NCI-H526 (cell line): ENCODE data around the gene SPATA12.

Experiments used
- DNase-seq, 2 experiments: peaks; one replicate each; lab custom pipeline; 2025; lab: John Stamatoyannopoulos, UW

Gene SPATA12

GRCh38 chr3:57052662-57053061 is 7.8 kb upstream of the SPATA12 start:
- no peak for DNase-seq

GRCh38 chr3:57053122-57053521 is 7.3 kb upstream of the SPATA12 start:
- no peak for DNase-seq

- DNase-seq: no peak
These were observed 3.1 kb upstream of the SPATA12 start for GRCh38 chr3:57057351-57057750.

GRCh38 chr3:57059411-57059810 is 1.1 kb upstream of the SPATA12 start:
- no peak for DNase-seq

GRCh38 chr3:57061556-57061955 is 1.1 kb downstream of the SPATA12 start:
- DNase-seq: no peak

GRCh38 chr3:57062101-57062631 is 1.7 kb downstream of the SPATA12 start:
- no peak for DNase-seq

GRCh38 chr3:57063032-57063431 is 2.6 kb downstream of the SPATA12 start:
- no peak for DNase-seq

GRCh38 chr3:57064001-57064400 is 3.5 kb downstream of the SPATA12 start:
- no peak for DNase-seq

- DNase-seq: no peak
These were observed 4.1 kb downstream of the SPATA12 start for GRCh38 chr3:57064572-57064971.

- DNase-seq: no peak
These were observed 5.1 kb downstream of the SPATA12 start for GRCh38 chr3:57065588-57065987.

- no peak for DNase-seq
These were observed 6.0 kb downstream of the SPATA12 start for GRCh38 chr3:57066471-57066870.

- DNase-seq: no peak
These were observed 8.1 kb downstream of the SPATA12 start for GRCh38 chr3:57068437-57069089.

- no peak for DNase-seq
These were observed 9.0 kb downstream of the SPATA12 start for GRCh38 chr3:57069503-57069902.

GRCh38 chr3:57073628-57074027 is 13.2 kb downstream of the SPATA12 start:
- no peak for DNase-seq

- DNase-seq: no peak
These were observed 13.7 kb downstream of the SPATA12 start for GRCh38 chr3:57074135-57074534.

GRCh38 chr3:57076422-57076951 is 16.0 kb downstream of the SPATA12 start:
- no peak for DNase-seq

- DNase-seq: no peak
These were observed 17.3 kb downstream of the SPATA12 start for GRCh38 chr3:57077630-57078343.

- peak; percentile 75 to 88 for DNase-seq
These were observed 17.8 kb downstream of the SPATA12 start for GRCh38 chr3:57078344-57078634.

- DNase-seq: peak in 1 of 2 experiments; percentile 77
These were observed 18.4 kb downstream of the SPATA12 start for GRCh38 chr3:57078635-57079473.

- DNase-seq: no peak
These were observed 19.0 kb downstream of the SPATA12 start for GRCh38 chr3:57079474-57079831.

- no peak for DNase-seq
These were observed 19.7 kb downstream of the SPATA12 start for GRCh38 chr3:57080171-57080570.

- DNase-seq: no peak
These were observed 20.7 kb downstream of the SPATA12 start for GRCh38 chr3:57081173-57081572.

- DNase-seq: no peak
These were observed 22.0 kb downstream of the SPATA12 start for GRCh38 chr3:57082481-57082880.
